Measurements from ENCODE around the gene HOXB9.

The HOXB9 gene

DNA sequence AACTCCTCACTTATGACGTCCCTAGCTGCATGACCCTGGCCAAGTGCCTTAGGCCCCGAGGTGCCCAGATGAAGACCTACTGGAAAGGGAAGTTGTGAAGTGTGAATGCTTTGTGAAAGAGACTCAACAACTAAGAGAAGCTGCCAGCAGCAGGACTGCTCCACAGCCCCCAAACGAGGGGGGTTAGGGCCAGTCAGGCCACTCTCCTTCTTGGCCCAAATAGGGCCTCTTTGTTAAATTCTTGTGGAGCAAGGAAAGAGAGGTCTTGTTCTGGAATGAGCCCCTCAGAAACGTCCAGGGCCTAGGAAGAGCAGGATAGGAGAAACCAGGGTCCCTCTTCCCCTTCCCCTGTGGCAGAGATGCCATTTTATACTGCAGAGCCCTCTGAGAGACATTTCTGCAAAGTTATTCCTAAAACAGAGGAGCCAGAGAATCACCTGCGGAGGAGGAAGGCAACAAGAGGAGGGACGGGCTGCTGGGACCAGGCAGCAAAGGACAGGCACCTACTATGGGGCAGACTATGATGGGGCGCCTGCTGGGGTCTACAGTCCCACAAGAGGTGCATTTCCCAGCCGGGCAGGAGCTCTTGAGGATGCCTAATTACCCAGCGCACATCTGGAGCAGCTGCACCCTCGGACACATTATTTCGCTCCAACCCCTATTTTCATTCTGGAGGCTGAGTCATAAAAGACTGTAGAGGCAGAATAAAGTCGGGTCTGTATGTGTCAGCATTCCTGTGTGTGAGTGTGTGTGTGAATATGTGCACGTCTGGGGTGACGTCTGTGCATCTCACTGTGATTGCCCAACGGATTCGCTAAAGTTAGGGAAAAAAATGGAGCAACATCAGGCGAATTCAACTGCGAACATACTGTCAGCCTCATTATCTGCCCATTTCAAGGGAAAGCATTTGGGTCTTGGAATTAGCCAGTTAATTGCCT, 11.4 kb upstream of the HOXB9 start:
- no peak for DNase-seq

DNA sequence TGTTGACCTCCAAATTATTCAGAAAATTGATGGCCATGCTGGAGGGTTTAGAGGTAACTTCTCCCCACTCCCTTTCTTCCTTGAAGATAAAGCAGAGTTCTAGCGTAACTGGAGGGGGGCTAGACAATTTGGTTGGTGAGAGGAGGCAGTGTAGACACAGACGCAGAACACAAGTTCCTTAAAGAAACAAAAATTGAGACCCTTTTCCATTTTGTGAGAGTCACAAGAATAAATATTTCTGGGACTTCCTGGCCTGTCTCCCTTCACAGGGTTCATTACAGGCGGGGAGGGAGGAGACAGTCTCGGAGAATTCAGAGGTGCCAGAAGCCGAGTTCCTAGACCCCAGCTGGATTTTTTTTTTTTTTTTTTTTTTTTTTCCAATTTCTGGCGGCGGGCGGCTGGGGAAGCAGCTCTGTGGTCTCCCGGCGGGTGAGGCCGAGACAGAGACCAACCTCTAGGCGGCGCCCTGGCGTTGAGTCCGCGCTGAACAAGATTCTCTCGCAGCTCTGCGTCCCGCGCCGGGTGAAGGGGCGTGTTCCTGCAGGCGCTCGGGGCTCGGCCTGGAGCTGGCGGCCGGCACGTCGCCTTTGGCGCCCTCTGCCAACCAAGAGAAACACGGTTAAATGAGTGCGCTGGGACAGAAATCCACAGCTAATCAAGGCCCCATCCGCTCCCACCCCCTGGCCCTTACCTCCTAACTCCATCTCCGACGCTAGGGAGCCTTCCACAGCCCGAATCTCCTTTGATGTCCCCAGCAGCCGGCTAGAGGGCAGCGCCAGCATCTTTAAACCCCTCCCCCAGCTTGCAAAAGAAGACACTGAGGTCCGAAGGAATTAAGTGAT, 10.2 kb upstream of the HOXB9 start:
- peak; percentile 97 for DNase-seq

DNA sequence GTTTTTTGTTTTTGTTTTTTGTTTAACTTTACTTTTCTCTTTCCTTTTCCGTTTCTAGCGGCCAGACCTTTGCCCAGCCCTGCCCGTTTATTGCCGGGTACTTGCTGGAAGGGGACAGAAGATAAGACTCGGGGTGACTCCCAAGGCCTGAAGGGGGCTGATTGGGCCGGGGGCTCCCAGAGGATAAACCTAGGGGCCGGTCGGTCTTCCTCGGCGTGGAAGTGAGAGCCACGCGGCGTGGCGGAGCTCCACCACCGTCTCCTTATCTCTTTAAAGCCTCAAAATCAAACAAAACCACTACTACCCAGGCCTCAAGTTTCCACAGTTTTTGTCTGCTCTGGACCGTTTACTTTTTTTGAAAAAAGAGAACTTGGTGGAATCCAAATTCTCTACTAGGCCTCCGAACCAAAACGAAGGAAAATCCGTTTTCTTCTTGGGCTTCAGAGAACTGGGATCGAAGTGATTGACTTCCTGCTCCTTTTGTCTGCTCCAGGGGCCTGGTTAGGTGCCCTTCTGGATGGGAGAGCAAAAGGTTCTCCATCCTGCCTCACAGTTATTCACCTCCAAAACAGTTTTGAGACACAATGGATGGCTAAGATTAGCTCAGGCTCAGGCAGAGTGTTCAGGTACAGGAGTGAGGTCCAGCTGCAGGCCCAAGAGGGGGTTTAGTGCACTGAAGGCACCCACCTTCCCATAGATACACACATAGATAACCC, 8.5 kb upstream of the HOXB9 start:
- peak; percentile 39 for DNase-seq

DNA sequence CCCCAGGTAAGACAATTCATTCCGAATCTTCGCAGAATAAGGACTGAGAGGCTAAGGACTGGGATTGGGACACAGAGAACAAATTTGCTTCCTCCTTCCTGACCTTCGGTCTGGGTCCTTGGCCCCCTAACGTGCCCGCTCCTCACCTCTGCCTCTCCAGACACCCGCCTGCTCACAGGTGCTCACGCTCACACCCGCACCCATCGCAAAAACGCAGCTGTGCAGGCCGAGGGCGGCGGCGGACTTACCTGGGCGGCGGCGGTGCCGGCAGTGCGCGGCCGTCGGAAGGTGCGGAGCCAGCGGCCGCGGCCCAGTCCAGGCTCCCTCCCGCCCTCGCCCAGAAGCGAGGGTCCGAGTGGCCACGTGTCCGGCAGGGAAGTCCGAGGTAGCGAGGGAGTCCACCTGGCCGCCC, 7.1 kb upstream of the HOXB9 start:
- no peak for DNase-seq

DNA sequence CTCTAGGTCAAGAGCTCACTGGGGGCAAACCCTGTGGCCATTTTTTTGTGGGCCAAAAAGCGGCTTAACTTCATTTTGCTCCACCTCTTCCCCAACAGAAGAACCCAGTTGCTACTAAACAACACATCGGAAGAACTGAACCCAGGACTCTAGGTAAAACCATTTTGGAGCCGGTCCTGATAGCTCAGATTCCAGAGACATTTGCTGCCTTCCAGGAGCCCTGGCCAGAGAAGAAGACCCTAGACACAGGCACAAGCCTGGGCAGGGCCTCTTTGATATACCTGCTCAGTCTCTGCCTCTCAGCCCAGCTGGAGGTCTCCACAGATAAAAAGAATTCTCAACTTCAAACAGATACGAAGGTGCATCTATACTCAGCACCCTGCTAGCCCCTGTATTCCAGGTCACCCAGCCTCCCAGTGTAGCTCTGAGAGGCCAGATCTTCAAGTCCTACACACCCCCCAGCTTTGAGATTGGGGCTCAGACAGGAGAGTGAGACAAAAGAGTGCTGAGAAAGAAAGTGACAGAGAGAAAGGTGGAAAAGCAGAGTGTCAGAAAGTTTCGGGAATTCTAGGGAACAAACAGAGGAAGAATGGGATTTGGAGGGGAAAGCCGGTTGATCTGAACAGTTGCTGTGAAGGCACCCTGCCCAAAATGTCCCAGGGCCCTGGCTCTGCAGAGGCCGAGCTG, 6.6 kb upstream of the HOXB9 start:
- no peak for DNase-seq

DNA sequence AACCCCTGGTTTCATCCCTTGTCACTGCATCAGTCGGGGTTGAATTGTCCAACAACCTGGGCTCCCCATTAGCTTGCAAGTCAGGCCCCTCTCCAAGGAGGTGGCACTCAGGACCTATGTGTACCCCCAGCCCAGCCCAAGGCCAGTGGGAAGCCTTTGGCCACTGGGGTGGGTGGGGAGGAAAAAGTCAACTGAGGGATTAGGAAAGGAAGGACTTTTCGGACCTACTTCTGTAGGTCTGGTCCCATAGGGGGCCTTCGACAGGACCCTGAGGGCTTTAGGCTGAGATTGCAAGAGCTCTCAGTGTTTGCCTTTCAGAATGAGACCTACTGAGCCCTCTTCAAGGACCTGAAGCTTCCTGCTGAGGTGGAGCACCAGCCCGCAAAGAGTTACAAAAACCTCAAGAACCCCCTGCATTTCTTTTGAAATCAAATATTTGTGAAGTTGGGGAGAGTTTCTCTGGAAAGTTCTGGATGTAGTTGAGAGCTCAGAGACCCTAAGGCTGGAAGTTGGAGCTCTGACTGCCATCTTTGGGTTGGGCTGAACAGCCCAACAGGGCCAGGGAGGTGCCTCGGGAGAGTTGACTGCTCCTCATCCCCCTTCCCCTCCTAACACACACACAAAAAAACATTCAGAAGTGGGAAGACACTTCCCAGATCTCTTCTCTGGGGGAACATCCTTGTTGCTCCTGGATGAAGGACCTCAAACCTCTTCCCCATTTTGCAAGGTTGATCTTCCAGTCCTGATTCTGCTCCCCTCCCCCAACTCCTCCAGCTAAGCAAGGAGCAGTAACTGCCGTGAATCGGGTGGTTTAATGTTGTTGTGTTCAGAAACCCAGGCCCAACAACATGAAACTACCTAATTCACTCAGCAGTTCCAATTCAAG, 5.8 kb upstream of the HOXB9 start:
- no peak for DNase-seq

DNA sequence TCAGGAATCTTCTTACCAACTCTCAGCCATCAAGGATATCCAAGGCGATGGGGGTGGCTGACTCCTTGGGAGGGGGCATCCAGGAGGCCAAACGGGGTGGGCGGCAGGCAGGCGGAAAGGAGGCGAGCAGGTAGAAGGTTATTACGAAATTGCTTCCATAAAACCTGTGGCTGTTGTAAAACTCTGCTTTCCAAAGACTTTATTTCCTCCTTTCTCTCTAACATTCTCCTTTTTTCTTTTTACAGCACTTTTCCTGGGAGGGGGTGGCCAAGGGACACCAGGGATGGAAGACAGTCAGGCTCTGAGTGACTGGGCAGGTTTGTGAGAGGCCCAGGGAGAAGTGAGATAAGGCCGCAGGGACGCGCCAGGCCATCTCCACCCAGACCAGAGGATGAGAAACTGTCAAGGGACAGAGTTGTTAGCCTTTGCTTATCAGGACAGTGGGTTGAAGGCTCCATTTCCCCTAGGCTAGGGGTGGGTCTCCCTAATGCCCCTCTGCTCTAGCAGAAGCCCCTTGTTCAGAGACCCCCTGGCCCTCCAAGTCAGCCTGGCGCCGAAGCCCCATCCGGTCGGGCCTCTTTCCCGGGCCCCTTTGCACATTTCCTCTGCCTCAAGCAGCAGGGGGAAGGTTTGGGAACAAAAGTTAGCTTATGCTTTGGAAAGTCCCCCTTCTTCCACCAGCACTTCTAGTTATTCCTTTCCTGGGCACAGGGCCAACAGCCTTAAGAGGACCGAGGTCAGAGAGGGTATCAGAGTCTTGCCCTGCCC, 5.0 kb upstream of the HOXB9 start:
- DNase-seq = peak; percentile 88

DNA sequence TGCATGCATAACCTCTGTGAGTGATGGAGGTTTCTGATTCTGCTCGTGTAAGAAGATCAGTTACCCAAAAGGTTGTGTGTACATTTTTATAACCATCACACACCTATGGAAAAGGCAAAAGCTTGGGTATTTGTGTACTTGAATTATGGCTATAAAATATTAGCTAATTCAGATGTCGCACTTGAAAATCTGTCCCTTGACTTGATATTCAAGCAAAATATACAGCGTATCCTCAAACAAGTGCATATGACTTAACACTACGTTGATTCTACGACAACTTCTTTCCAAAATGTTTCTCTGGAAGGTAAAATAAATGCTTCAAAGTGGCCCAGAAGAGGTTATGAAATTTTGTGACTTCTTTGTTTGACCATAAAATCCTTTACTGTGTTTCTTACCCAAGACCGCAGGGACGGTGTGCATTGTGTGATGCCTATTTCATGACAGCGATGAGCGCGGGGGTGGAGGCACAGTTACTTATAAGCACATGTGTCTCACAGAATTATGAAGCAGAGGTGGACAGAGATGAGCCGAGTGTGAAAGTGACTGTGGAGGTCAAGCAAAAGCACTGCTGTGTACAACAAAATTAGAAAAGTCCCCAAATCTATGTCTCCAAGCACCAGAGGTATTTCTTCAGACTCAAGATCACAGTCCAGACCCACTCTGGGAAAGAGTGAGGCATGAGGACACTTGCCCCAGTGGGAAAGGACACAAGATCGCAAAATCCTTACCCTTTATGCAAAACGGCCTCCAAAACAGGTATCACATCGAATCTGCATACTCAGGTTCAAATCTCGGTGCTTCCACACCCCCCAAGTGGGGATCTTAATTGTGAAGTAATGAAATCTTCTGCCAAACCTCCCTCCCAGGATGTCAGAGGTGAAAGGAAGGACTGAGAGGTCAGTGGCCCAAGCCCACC, 4.1 kb upstream of the HOXB9 start:
- DNase-seq = no peak

DNA sequence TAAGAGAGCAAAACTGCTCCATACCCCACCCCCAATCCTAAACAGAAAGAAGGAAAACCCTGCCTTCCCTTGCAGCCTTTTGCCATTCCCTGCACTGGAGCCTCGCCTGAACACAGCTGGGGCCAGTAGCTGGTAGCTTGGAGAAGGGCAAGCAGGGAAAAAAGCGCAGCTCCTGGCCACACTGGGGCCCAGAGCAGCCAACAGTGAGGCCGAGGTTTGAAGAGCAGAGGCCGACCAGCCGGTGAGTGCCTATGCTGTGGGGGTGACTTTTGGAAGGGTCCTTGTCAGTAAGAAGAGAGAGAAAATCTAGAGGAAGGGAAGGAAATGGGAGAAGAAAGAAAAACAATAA, 3.2 kb upstream of the HOXB9 start:
- DNase-seq = no peak

DNA sequence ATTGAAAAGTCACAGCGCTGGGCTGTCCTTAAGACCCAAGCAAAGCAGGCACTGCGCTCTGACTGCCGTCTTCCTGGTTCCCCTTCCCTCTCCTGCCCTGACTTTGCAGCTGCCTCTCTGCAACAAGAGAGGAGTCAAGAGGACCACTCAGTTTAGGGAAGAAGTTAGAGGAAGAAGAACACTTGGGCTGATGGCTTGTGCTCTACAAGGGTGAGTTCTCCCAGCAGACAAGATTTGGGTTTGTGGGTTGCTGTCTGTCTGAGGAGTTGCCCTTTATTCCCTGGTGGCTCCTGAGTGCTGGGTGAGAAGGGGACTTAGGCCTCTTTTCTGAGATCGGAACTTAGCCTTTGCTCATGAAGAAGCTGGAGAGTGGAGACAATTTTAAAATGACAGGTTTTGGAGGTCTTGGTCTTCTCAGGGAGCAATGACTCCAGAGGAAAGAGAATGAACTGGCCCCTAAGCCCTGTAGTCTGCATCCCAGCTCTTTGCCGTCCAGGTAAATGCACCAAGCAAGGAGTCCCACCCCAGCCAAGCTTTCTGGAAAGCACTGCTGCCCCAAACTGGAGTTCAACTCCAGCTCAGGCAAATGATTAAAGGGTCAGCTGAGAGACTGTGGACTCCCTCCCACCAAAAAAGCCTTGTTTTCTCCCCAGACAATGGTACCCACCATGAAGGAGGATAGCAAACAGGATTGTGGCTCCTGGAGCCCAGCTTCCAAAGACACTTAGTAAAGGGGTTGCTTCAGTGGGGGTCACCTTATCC, 2.7 kb upstream of the HOXB9 start:
- no peak for DNase-seq

DNA sequence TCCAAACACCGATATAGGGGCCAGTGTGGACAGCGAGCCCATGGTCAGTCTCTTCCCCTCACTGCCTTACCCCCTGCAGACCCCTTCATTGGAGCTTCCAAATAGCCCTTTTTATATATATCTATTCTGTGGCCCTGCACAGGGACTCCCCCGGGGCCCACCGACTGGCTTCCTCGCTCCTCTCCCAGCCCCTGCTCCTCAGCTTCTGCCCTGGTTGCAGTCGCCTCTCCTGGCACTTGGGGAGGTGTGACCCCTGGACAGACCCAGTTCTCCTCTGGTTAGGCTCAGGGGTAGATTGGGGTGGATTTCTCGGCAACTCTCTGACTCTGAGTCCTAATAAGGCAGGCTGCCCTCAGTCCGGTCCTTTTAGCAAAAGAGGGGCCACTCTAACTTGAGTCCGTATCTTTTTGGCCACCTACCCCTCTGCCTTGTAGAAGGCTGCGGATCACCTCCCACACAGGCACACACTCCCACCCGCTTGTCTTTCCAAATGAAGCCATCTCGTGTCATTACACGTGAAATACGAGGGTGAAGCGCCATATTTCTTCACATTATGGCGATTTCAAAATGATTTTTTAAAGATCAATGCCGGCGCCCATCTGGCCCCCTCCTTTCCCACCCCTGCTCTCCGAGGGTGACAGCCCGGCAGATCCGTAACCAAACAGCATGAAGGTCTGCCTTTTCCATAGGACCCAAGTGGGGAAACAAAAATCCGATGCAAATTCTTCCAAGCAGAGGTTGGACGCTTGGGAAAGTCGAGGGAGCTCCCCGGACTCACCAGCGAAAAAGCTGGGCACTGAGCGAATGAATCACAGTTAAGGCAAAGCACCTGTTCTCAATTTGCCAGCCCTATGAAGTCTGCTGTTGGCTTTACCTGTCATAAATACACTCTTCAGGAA, 1.7 kb upstream of the HOXB9 start:
- DNase-seq = no peak

DNA sequence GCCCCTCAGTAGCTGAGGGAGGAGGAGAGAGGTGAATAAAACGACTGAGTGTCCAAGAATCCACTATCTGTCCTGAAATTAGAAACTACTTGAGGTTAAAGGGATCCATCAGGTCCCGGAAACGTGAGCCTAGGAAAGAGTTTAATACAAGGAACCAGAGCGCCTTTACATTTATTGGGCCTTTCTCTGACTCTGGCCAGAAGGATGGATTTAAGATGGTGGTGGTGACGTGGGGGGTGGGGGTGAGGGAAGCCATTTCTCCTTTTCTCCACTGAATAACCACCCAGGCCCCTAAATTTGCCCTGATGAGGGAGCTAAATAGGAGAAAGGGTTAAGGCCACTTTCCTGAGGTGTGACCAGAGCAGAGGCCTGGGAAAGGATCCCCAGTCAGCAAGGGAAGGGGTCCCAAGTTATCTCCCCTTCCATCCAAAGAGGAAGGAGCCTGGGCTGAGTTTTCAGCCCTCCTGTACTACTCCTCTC, 1.0 kb upstream of the HOXB9 start:
- no peak for DNase-seq

DNA sequence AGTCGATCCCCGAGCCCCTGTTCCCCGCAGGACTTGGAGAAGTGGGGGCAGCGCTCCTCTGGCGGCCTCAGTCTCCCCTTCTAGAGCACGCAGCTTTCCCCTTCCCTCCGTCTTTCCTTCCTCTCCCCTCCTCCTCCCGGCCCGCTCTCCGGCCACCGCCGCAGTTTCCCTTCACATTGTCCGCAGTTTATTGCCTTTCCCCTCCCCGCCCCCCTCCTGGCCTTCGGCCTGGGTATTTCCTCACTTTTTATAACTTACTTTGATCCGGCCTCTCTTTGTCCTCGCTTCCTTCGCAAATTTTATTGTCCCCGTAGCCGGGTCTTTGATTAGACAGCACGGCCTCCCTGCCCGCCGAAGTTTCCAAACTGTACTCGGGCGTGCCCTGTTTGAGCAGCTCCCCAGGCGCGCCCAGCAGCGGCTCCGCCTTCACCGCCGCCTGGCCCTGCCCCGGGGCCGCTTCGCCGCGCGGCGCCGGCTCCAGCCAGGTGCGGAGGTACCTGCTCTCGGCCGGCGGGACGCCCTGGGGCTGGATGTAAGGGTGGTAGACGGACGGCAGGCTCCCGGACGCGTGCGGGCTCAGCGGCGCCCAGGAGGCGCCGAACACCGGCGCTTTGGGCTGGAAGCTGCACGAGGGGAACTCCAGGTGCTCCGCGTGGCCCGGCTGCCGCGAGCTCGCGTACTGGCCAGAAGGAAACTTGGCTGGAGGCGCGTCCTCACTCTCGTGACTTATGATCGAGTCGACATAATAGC, 488 bp downstream of the HOXB9 start:
- DNase-seq = peak; percentile 56

DNA sequence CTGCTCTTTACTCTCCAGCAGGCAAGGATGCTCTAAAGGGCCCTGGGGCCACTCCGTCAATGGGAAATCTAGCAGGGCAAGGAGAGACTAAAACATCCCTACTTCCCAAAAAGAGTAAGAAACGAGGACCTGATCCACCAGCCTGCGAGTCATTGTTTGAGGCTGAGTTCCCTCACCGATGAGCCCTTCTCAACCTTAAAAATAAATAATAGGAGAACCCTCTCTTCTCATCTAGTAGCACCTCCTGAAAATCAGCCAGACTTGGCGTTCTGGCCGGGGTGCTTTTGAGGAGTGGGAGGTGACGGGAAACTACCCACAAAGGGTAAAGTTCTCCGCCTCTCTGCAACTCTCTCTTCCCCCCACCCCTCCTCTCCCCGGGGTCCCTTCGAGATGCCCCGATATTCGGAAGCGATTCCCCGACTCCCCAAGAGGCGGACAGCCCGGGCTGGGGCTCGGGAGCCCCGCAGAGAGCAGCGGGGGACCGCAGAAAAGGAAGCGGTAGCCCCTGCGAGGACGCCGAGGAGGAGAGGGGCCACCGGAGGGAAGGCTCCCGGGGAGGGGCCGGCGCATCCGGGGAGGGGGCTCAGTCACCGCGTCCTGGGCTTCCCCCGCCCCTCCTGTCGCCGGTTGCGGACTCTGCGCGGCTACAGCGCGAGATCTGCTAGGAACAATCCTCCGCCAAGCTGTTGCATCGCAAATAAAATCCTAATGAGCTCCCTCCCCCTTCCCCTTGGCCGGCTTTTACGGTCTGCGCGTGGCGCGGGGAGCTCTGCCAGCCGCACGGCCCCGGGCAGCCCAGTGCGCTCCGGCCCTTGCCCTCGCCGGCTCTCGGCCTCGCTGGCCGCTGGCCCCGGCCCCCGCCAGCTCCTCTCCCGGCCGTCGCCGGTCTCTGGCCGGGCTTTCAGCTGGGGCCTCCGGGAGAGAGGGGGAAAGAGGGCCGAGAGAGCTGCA, 1.3 kb downstream of the HOXB9 start:
- peak; percentile 56 for DNase-seq

DNA sequence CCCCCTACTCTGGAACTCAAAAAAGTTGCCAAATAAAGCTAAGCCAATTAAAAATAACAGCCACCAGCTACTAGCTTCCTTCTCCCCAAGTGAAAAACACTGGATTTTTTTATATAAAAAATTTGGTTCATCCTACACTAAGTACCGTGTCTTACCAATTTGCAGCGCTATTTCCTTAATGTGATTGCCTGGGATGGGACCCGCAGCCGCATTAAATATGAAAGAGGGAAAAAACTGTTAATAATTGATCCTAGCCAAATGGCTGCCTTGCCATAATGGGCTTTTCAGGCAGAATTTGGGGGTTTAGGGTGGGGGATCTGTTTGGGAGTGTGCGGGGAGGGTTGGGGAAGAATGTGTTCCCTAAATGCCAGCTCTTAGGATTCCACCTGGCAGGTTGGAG, 2.0 kb downstream of the HOXB9 start:
- no peak for DNase-seq

DNA sequence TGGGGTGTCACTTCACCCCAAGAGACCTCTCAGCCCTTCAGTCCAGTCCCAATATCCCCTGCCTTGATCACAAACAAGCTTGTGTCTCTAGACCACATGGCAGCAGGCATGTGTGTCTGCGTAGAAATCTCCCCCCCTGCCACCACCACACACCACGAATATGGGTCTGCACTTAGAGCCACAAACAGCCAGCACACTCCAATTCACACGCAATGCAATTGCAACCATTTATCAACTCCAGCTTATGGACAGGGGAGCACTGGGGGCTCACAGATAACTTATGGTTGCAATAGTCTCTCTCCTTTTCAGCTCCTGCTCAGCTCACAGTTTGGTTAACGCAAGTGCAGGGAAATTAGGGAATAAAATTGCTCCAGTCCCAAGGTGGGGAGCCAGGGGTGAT, 2.6 kb downstream of the HOXB9 start:
- DNase-seq = peak; percentile 70
